ENCODE measurements around the gene CHP2. TPM values are rescaled to one million over a fixed set of nuclear protein-coding genes. Genes with fewer than 3 reads are reported as not detected.

CHP2 gene
- total RNA-seq, 1 donor from 2014 or later = not detected

GRCh38 chr16:23724096-23724784, 30.6 kb upstream of the CHP2 start:
- DNase-seq (ENCODE audit: extremely low spot score, unreplicated experiment) = no peak
- H3K4me1 Mint-ChIP-seq (ENCODE audit: unreplicated experiment) = peaks cover 3% of the 10 kb centered on the region
- peaks cover 8% of the 10 kb centered on the region for H3K27me3 Mint-ChIP-seq (ENCODE audit: unreplicated experiment)
- no peaks in the 10 kb centered on the region for H3K9me3 Mint-ChIP-seq (ENCODE audit: unreplicated experiment)
- no peak for TF ChIP-seq CTCF (IDR thresholded peaks at IDR 0.05)
- H3K4me3 Mint-ChIP-seq (ENCODE audit: unreplicated experiment) = no peak overlapping the region
- no peak overlapping the region for H3K27ac Mint-ChIP-seq (ENCODE audit: unreplicated experiment)
- H3K36me3 Mint-ChIP-seq (ENCODE audit: unreplicated experiment) = no peaks in the 10 kb centered on the region

- DNase-seq (ENCODE audit: extremely low spot score, unreplicated experiment) = no peak
- no peaks in the 10 kb centered on the region for H3K36me3 Mint-ChIP-seq (ENCODE audit: unreplicated experiment)
- H3K4me1 Mint-ChIP-seq (ENCODE audit: unreplicated experiment) = peaks cover 3% of the 10 kb centered on the region
- TF ChIP-seq CTCF (IDR thresholded peaks at IDR 0.05) = no peak
- no peak overlapping the region for H3K4me3 Mint-ChIP-seq (ENCODE audit: unreplicated experiment)
- no peaks in the 10 kb centered on the region for H3K9me3 Mint-ChIP-seq (ENCODE audit: unreplicated experiment)
- H3K27me3 Mint-ChIP-seq (ENCODE audit: unreplicated experiment) = peaks cover 9% of the 10 kb centered on the region
- H3K27ac Mint-ChIP-seq (ENCODE audit: unreplicated experiment) = no peak overlapping the region
Observed at GRCh38 chr16:23724785-23725131, 30.1 kb upstream of the CHP2 start.

GRCh38 chr16:23726710-23727109, 28.1 kb upstream of the CHP2 start:
- no peak for TF ChIP-seq CTCF (IDR thresholded peaks at IDR 0.05)
- H3K27me3 Mint-ChIP-seq (ENCODE audit: unreplicated experiment) = peaks cover 8% of the 10 kb centered on the region
- no peaks in the 10 kb centered on the region for H3K9me3 Mint-ChIP-seq (ENCODE audit: unreplicated experiment)
- DNase-seq (ENCODE audit: extremely low spot score, unreplicated experiment) = no peak
- no peak overlapping the region for H3K4me3 Mint-ChIP-seq (ENCODE audit: unreplicated experiment)
- H3K27ac Mint-ChIP-seq (ENCODE audit: unreplicated experiment) = no peak overlapping the region
- peaks cover 3% of the 10 kb centered on the region for H3K4me1 Mint-ChIP-seq (ENCODE audit: unreplicated experiment)
- no peaks in the 10 kb centered on the region for H3K36me3 Mint-ChIP-seq (ENCODE audit: unreplicated experiment)

- H3K4me1 Mint-ChIP-seq (ENCODE audit: unreplicated experiment) = peaks cover 3% of the 10 kb centered on the region
- peaks cover 8% of the 10 kb centered on the region for H3K27me3 Mint-ChIP-seq (ENCODE audit: unreplicated experiment)
- no peaks in the 10 kb centered on the region for H3K36me3 Mint-ChIP-seq (ENCODE audit: unreplicated experiment)
- TF ChIP-seq CTCF (IDR thresholded peaks at IDR 0.05) = peak; percentile 25
- H3K9me3 Mint-ChIP-seq (ENCODE audit: unreplicated experiment) = no peaks in the 10 kb centered on the region
- no peak for DNase-seq (ENCODE audit: extremely low spot score, unreplicated experiment)
- no peak overlapping the region for H3K27ac Mint-ChIP-seq (ENCODE audit: unreplicated experiment)
- no peak overlapping the region for H3K4me3 Mint-ChIP-seq (ENCODE audit: unreplicated experiment)
Observed at GRCh38 chr16:23728112-23728477, 26.7 kb upstream of the CHP2 start.

- Mint-ChIP-seq H3K27me3 (ENCODE audit: unreplicated experiment) (peaks cover 7% of the 10 kb centered on the region), H3K36me3 (ENCODE audit: unreplicated experiment) (no peaks in the 10 kb centered on the region), H3K4me1 (ENCODE audit: unreplicated experiment) (peaks cover 3% of the 10 kb centered on the region), H3K9me3 (ENCODE audit: unreplicated experiment) (no peaks in the 10 kb centered on the region), H3K4me3 (ENCODE audit: unreplicated experiment) (no peak overlapping the region), H3K27ac (ENCODE audit: unreplicated experiment) (no peak overlapping the region)
- DNase-seq (ENCODE audit: extremely low spot score, unreplicated experiment) = peak; percentile 60
- TF ChIP-seq CTCF (IDR thresholded peaks at IDR 0.05) = no peak
Observed at GRCh38 chr16:23729503-23730424, 25.1 kb upstream of the CHP2 start.
